ENCODE results near the gene ARHGEF38. TPM values are rescaled to one million over a fixed set of nuclear protein-coding genes. Genes with fewer than 3 reads are reported as not detected.
A peak's percentile ranks its signal among the peaks of the same experiment; 100 is the strongest.

The ARHGEF38 gene, protein sequence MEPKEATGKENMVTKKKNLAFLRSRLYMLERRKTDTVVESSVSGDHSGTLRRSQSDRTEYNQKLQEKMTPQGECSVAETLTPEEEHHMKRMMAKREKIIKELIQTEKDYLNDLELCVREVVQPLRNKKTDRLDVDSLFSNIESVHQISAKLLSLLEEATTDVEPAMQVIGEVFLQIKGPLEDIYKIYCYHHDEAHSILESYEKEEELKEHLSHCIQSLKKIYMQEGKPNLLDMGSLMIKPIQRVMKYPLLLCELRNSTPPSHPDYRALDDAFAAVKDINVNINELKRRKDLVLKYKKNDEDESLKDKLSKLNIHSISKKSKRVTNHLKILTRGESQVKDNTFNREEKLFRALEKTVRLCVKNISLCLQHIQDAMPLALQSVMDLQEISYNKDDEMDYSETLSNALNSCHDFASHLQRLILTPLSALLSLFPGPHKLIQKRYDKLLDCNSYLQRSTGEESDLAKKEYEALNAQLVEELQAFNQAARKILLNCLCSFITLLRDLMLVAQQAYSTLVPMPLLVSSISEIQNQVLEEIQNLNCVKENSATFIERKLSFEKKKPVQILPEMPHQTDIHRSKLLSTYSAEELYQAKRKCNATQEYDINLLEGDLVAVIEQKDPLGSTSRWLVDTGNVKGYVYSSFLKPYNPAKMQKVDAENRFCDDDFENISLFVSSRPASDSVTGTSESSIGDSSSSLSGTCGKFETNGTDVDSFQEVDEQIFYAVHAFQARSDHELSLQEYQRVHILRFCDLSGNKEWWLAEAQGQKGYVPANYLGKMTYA
- total RNA-seq, result not detected in 2 replicates

DNA sequence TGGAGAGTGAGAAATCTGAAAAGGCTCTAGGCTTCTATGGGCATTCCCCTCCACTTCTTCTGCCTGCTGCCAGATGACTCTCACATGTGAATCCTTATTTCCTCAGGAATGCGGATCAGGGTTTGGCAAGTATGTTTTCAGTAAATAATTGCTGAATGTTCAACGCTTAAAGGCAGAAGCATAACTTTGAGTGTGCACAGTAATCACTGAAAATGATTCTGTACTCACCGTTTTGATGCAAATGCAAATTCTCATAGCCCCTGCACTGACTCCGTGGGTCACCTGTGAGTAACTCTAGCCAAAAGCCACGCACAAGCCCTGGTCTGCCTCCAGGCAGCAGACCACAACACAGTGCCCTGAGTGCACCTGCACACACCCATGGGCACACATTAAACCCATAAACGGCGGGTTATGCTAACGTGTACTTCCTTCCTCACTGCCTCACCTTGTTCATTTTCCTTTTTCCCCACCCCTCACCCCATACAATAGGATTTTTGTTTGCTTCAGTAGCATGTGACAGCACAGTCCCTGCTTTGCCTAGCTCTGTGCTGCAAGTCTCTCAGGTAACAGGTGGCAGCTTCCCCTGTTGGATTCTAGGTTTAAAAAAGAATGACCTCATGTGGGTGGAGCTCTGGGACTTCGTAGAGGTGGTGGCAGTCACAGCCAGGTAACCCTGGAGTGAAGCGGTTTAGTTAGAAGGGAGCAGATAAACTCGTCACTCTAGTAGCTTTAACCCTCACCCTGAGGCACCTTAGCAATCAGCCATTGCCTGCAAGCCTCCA is at the start of gene ARHGEF38:
Gene ARHGEF38, plus strand, starts transcription at position 656 of the 782 bp plus-strand sequence. CDS start 146 bp downstream, outside the sequence.
- Histone ChIP-seq H3K4me1 (ENCODE audit: insufficient read depth, low read length) (no peaks in the 10 kb centered on the region), H4K20me1 (ENCODE audit: insufficient read depth, low read length) (no peaks in the 10 kb centered on the region), H2AFZ (ENCODE audit: low read length) (no peak within 1 kb of the TSS), H3K27ac (ENCODE audit: low read depth, low read length) (no peak within 1 kb of the TSS), H3K9me3 (ENCODE audit: low read depth, low read length) (no peaks in the 10 kb centered on the region), H3K79me2 (ENCODE audit: insufficient read depth, low read length) (no peaks in the 10 kb centered on the region), H3K36me3 (ENCODE audit: insufficient read depth, low read length) (no peaks in the 10 kb centered on the region), H3K4me2 (ENCODE audit: insufficient read depth, low read length) (no peak within 1 kb of the TSS), H3K27me3 (ENCODE audit: insufficient read depth, low read length) (no peaks in the 10 kb centered on the region), H3K4me3 (ENCODE audit: insufficient read depth, low read length) (no peak within 1 kb of the TSS)
- peak; percentile 0 for DNase-seq (ENCODE audit: insufficient read length, low spot score, missing footprints)
- TF ChIP-seq, protein P1, sequence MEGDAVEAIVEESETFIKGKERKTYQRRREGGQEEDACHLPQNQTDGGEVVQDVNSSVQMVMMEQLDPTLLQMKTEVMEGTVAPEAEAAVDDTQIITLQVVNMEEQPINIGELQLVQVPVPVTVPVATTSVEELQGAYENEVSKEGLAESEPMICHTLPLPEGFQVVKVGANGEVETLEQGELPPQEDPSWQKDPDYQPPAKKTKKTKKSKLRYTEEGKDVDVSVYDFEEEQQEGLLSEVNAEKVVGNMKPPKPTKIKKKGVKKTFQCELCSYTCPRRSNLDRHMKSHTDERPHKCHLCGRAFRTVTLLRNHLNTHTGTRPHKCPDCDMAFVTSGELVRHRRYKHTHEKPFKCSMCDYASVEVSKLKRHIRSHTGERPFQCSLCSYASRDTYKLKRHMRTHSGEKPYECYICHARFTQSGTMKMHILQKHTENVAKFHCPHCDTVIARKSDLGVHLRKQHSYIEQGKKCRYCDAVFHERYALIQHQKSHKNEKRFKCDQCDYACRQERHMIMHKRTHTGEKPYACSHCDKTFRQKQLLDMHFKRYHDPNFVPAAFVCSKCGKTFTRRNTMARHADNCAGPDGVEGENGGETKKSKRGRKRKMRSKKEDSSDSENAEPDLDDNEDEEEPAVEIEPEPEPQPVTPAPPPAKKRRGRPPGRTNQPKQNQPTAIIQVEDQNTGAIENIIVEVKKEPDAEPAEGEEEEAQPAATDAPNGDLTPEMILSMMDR (IDR thresholded peaks at IDR 0.05; ENCODE audit: extremely low read depth, low read depth, low read length), result no peak

DNA sequence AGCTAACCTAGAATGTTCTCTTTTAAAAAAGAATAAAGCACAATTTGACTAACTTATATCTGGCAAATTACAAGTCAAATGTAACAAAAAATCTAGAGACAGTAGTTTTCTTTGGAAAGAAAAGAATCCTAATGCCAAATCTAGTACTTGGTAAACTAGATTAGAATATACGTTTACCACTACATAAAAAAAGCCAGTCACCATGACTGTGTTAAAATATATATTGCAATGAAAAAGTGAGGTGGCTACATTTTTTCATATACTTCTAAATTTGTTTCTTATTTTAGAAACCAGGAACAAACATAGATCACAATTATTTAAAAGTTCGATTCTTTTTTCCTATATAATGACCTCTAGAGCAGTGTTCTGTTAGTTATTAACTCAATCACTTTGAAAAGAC is 48.9 kb upstream of the ARHGEF38 start:
- Histone ChIP-seq H3K36me3 (ENCODE audit: insufficient read depth, low read length) (no peaks in the 10 kb centered on the region), H3K4me1 (ENCODE audit: insufficient read depth, low read length) (no peaks in the 10 kb centered on the region), H3K27me3 (ENCODE audit: insufficient read depth, low read length) (no peaks in the 10 kb centered on the region), H3K4me2 (ENCODE audit: insufficient read depth, low read length) (no peak overlapping the region), H4K20me1 (ENCODE audit: insufficient read depth, low read length) (no peaks in the 10 kb centered on the region), H2AFZ (ENCODE audit: low read length) (no peak overlapping the region), H3K4me3 (ENCODE audit: insufficient read depth, low read length) (no peak overlapping the region), H3K79me2 (ENCODE audit: insufficient read depth, low read length) (no peaks in the 10 kb centered on the region), H3K9me3 (ENCODE audit: low read depth, low read length) (no peaks in the 10 kb centered on the region), H3K27ac (ENCODE audit: low read depth, low read length) (no peak overlapping the region)
- TF ChIP-seq, protein P1 (IDR thresholded peaks at IDR 0.05; ENCODE audit: extremely low read depth, low read depth, low read length), result no peak
- no peak for DNase-seq (ENCODE audit: insufficient read length, low spot score, missing footprints)

DNA sequence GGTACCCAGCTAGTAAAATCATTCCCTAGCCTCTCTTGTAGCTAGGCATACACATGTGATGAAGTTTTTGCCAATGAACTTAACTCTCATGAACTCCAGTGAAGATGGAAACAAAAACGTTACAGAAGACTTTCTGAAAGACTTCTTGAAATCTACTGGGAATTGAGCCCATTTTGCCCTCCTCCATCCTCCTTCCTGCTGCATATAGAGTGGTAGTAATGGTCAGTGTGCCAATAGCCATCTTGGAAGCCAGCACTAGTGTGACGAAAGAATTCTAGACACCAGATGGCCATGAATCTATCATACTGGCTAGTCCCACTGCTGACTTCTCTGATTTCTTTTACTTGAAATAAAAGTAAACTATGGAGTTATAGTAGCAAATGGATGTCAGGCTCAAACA is 47.7 kb upstream of the ARHGEF38 start:
- H3K4me2 ChIP-seq (ENCODE audit: insufficient read depth, low read length), result no peak overlapping the region
- H3K4me1 ChIP-seq (ENCODE audit: insufficient read depth, low read length), result no peaks in the 10 kb centered on the region
- no peaks in the 10 kb centered on the region for H3K9me3 ChIP-seq (ENCODE audit: low read depth, low read length)
- no peaks in the 10 kb centered on the region for H3K27me3 ChIP-seq (ENCODE audit: insufficient read depth, low read length)
- no peak overlapping the region for H2AFZ ChIP-seq (ENCODE audit: low read length)
- H3K79me2 ChIP-seq (ENCODE audit: insufficient read depth, low read length), result no peaks in the 10 kb centered on the region
- no peak overlapping the region for H3K27ac ChIP-seq (ENCODE audit: low read depth, low read length)
- TF ChIP-seq, protein P1 (IDR thresholded peaks at IDR 0.05; ENCODE audit: extremely low read depth, low read depth, low read length), result no peak
- no peak overlapping the region for H3K4me3 ChIP-seq (ENCODE audit: insufficient read depth, low read length)
- H4K20me1 ChIP-seq (ENCODE audit: insufficient read depth, low read length), result no peaks in the 10 kb centered on the region
- no peaks in the 10 kb centered on the region for H3K36me3 ChIP-seq (ENCODE audit: insufficient read depth, low read length)
- no peak for DNase-seq (ENCODE audit: insufficient read length, low spot score, missing footprints)
